ENCODE results near the gene RNF125.
A peak's percentile ranks its signal among the peaks of the same experiment; 100 is the strongest.

RNF125 gene

GRCh38 chr18:32042337-32042736, 23.7 kb downstream of the RNF125 start:
- no peak for TF ChIP-seq CTCF (IDR thresholded peaks at IDR 0.05; ENCODE audit: low read depth, low read length)
- H3K4me3 ChIP-seq (replicated peaks in 1 of 2; ENCODE audit: low read depth in 2 of 2, low read length in 2 of 2): no peak overlapping the region
- no peak for DNase-seq (ENCODE audit: low read depth in 2 of 2)

- peak; percentile 88 for DNase-seq (ENCODE audit: low read depth in 2 of 2)
- no peak for TF ChIP-seq CTCF (IDR thresholded peaks at IDR 0.05; ENCODE audit: low read depth, low read length)
- H3K4me3 ChIP-seq (replicated peaks in 1 of 2; ENCODE audit: low read depth in 2 of 2, low read length in 2 of 2): no peak overlapping the region
Observed at GRCh38 chr18:32048507-32049091, 30.0 kb downstream of the RNF125 start.

- DNase-seq (ENCODE audit: low read depth in 2 of 2): no peak
- H3K4me3 ChIP-seq (replicated peaks in 1 of 2; ENCODE audit: low read depth in 2 of 2, low read length in 2 of 2): no peak overlapping the region
- no peak for TF ChIP-seq CTCF (IDR thresholded peaks at IDR 0.05; ENCODE audit: low read depth, low read length)
Observed at GRCh38 chr18:32049393-32050171, 31.0 kb downstream of the RNF125 start.

GRCh38 chr18:32056613-32057358, 38.2 kb downstream of the RNF125 start:
- no peak for TF ChIP-seq CTCF (IDR thresholded peaks at IDR 0.05; ENCODE audit: low read depth, low read length)
- no peak for DNase-seq (ENCODE audit: low read depth in 2 of 2)
- no peak overlapping the region for H3K4me3 ChIP-seq (replicated peaks in 1 of 2; ENCODE audit: low read depth in 2 of 2, low read length in 2 of 2)

DNA sequence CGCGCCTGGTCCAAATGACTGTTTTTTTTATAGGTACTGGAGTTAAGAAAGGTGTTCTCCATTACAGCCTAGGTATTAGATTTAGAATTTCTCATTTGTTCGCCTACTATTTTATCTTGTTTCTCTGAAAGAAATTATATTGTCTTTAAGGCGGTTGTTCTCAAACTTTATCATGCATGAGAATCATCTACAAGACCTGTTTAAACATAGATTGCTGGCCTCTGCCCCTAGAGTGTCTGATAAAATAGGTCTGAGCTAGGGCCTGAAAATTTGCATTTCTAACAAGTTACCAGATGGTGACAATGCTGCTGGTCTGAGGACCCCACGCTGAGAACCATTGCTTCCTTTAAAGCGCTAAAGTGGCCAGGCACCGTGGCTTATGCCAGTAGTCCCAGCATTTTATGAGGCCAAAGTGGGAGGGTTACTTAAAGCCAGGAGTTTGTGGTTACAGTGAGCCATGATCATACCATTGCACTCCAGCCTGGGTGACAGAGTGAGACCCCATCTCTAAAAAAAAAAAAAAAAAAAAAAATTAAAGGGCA, 39.1 kb downstream of the RNF125 start:
- no peak for TF ChIP-seq CTCF (IDR thresholded peaks at IDR 0.05; ENCODE audit: low read depth, low read length)
- H3K4me3 ChIP-seq (replicated peaks in 1 of 2; ENCODE audit: low read depth in 2 of 2, low read length in 2 of 2): no peak overlapping the region
- DNase-seq (ENCODE audit: low read depth in 2 of 2): no peak

- DNase-seq (ENCODE audit: low read depth in 2 of 2): no peak
- TF ChIP-seq CTCF (IDR thresholded peaks at IDR 0.05; ENCODE audit: low read depth, low read length): no peak
- no peak overlapping the region for H3K4me3 ChIP-seq (replicated peaks in 1 of 2; ENCODE audit: low read depth in 2 of 2, low read length in 2 of 2)
Observed at GRCh38 chr18:32060026-32060425, 41.4 kb downstream of the RNF125 start.

Measured in cardiac fibroblast (primary cell).